Gastroesophageal sphincter (tissue), 4 donors: ENCODE results near the gene SFSWAP. TPM values are rescaled to one million over a fixed set of nuclear protein-coding genes. Genes with fewer than 3 reads are reported as not detected.

Experiments
- ATAC-seq: fragments of 150-250 bp; one replicate; pipeline ENCODE4 v1.9.1; 2016; ENCODE audit warnings: mild to moderate bottlenecking, moderate library complexity
- H3K27ac ChIP-seq, 4 donors: fragments of 200-600 bp; sonication (generic) in 3 of 4; 1 replicate in 3 of 4; 2 replicates in 1 of 4; pipeline ENCODE4 v1.5.1; 2016 to 2019
- H3K27me3 ChIP-seq: fragments of 200-600 bp; sonication (generic); one replicate; pipeline ENCODE4 v1.5.1; 2019
- H3K36me3 ChIP-seq, 2 donors: fragments of 200-600 bp; sonication (generic); one replicate each; pipeline ENCODE4 v1.5.1; 2019; ENCODE audit warnings: control low read depth in 1 of 2
- H3K4me1 ChIP-seq, 3 donors: fragments of 200-600 bp; sonication (generic); 1 replicate in 2 of 3; 2 replicates in 1 of 3; pipeline ENCODE4 v1.5.1; 2016 to 2019; ENCODE audit warnings: control low read depth in 2 of 3
- H3K4me3 ChIP-seq, 2 donors: fragments of 200-600 bp; sonication (generic); one replicate each; pipeline ENCODE4 v1.5.1; 2019; ENCODE audit warnings: mild to moderate bottlenecking in 1 of 2, moderate library complexity in 1 of 2
- H3K9me3 ChIP-seq, 3 donors: fragments of 200-600 bp; sonication (generic); one replicate each; pipeline ENCODE4 v1.5.1; 2017 to 2019; ENCODE audit warnings: control low read depth in 2 of 3
- EP300 ChIP-seq: sonication (generic); formaldehyde crosslinking; IDR thresholded peaks from one replicate; pipeline ENCODE4 v1.6.1; 2017; ENCODE audit warnings: antibody characterized with exemption, mild to moderate bottlenecking
- POLR2A ChIP-seq, 2 donors: fragments of 450-650 bp; IDR thresholded peaks; one replicate each; pipeline ENCODE4 v1.6.1; 2017; ENCODE audit warnings: antibody characterized with exemption in 2 of 2, mild to moderate bottlenecking in 2 of 2, moderate library complexity in 1 of 2
- POLR2AphosphoS5 ChIP-seq: sonication (generic); formaldehyde crosslinking; IDR thresholded peaks from one replicate; pipeline ENCODE4 v1.6.1; 2017; ENCODE audit warnings: antibody characterized with exemption
- WGBS, 2 donors: methylation state at CpG; one replicate each; pipeline ENCODE4 v1.1.5; 2018; ENCODE audit warnings: low coverage in 1 of 2; 5-methylcytosine and 5-hydroxymethylcytosine counted together
- total RNA-seq, 4 donors: library from RNA; depleted of rRNA; stranded (reverse); fragments of >200 nt; gene quantifications; one replicate each; pipeline ENCODE4 v1.1.0, GENCODE V29; 2016
- TF ChIP-seq, protein P1 (sequence below), 4 experiments: fragments of 200-600 bp in 2 of 4; fragments of 450-650 bp in 2 of 4; sonication (generic) in 1 of 4; IDR thresholded peaks; one replicate each; pipeline ENCODE4 v1.5.1; 2017 to 2019; ENCODE audit warnings: antibody characterized with exemption in 4 of 4, mild to moderate bottlenecking in 2 of 4, moderate library complexity in 2 of 4

Gene SFSWAP
- total RNA-seq, 4 donors from 2014 or later, result 22.4 to 50.4 (median 32.5) TPM

GRCh38 chr12:131720921-131721320, 10.0 kb downstream of the SFSWAP start:
- 86 to 87% methylated on average over 6 of the region's 7 CpGs for WGBS, 2 donors
- Histone ChIP-seq H3K4me1 (no peaks in the 10 kb centered on the region), H3K36me3 (peaks cover 18 to 98% of the 10 kb centered on the region in 2 donors), H3K4me3 (no peak overlapping the region), H3K27me3 (no peaks in the 10 kb centered on the region), H3K27ac (no peak overlapping the region), H3K9me3 (no peaks in the 10 kb centered on the region)
- TF ChIP-seq EP300 (no peak), POLR2A (IDR thresholded peaks at IDR 0.05) (no peak), POLR2AphosphoS5 (no peak)
- TF ChIP-seq, protein P1, sequence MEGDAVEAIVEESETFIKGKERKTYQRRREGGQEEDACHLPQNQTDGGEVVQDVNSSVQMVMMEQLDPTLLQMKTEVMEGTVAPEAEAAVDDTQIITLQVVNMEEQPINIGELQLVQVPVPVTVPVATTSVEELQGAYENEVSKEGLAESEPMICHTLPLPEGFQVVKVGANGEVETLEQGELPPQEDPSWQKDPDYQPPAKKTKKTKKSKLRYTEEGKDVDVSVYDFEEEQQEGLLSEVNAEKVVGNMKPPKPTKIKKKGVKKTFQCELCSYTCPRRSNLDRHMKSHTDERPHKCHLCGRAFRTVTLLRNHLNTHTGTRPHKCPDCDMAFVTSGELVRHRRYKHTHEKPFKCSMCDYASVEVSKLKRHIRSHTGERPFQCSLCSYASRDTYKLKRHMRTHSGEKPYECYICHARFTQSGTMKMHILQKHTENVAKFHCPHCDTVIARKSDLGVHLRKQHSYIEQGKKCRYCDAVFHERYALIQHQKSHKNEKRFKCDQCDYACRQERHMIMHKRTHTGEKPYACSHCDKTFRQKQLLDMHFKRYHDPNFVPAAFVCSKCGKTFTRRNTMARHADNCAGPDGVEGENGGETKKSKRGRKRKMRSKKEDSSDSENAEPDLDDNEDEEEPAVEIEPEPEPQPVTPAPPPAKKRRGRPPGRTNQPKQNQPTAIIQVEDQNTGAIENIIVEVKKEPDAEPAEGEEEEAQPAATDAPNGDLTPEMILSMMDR (IDR thresholded peaks at IDR 0.05), result no peak
- ATAC-seq, result no peak

DNA sequence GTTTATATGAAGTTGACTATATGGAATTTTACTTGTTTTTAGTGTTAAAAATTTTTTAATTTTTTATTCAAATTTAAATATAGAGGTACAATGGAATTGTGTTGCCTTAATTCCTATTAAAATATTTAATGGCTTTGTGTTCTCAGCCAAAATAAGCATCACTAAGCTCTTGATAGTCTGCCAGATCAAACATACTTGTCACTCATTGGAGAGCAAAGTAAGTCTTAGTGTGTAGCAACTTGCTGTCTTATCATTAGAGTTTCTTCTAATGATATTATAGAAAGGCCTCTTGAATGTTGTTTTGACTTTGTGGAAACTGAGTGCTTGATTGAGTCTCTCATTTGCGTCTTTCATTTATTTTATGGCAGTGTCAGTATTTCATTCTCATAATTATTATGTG, 10.7 kb downstream of the SFSWAP start:
- TF ChIP-seq POLR2A (IDR thresholded peaks at IDR 0.05), result no peak
- TF ChIP-seq, protein P1 (IDR thresholded peaks at IDR 0.05), result no peak
- TF ChIP-seq EP300, result no peak
- TF ChIP-seq POLR2AphosphoS5, result no peak
- no peak for ATAC-seq
- no peak overlapping the region for H3K4me3 ChIP-seq
- no peaks in the 10 kb centered on the region for H3K4me1 ChIP-seq
- no peak overlapping the region for H3K27ac ChIP-seq
- H3K36me3 ChIP-seq, result peaks cover 11 to 98% of the 10 kb centered on the region in 2 donors
- no peaks in the 10 kb centered on the region for H3K9me3 ChIP-seq
- no peaks in the 10 kb centered on the region for H3K27me3 ChIP-seq
- 82 to 85% methylated on average over 1 of the region's 1 CpG for WGBS, 2 donors

DNA sequence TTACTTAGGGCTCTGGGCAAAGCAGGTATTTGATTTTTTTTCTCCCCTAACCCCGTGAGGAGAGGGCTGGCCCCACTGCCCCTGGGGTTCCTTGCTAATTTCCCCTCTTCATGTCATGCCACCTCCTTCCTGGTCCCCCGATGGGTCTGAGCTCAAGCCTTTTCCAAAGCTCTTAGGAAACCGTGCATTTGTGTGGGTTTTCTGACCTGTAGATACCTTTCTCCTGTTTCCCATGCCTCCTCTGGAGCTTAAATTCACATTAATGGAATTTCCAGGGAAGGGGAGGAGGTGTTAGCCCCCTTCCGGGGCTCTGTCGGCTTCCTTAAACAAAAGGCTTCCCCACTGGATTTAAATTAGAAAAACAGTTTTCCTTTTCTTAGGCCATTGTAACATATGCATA, 12.6 kb downstream of the SFSWAP start:
- no peak overlapping the region for H3K27ac ChIP-seq
- no peaks in the 10 kb centered on the region for H3K4me1 ChIP-seq
- TF ChIP-seq, protein P1 (IDR thresholded peaks at IDR 0.05), result no peak
- TF ChIP-seq EP300, result no peak
- TF ChIP-seq POLR2AphosphoS5, result no peak
- TF ChIP-seq POLR2A (IDR thresholded peaks at IDR 0.05), result no peak
- ATAC-seq, result no peak
- H3K4me3 ChIP-seq, result no peak overlapping the region
- peaks cover 10 to 98% of the 10 kb centered on the region in 2 donors for H3K36me3 ChIP-seq
- WGBS, 2 donors, result 39 to 43% methylated on average over 4 to 5 of the region's 5 CpGs
- H3K27me3 ChIP-seq, result no peaks in the 10 kb centered on the region
- no peaks in the 10 kb centered on the region for H3K9me3 ChIP-seq

DNA sequence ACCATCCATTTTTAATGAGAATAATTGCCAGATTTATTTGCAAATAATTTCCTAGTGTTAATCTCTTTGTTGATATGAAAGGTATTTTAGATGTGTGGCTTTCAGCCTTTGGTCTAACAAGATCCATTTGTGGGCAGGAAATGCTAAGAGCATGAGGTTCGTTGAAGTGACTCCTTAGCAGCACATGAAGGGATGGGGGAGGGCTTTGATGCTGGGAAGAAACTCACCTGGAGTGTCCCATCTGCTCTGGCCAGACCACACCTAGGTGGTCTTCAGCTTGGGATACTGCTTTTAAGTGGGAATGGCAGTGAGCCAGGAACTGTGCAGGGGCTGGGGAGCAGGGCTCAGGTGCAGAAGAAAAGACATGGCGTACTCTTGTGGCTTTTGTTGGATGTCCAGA, 13.6 kb downstream of the SFSWAP start:
- TF ChIP-seq, protein P1 (IDR thresholded peaks at IDR 0.05), result no peak
- TF ChIP-seq POLR2AphosphoS5 (no peak), POLR2A (IDR thresholded peaks at IDR 0.05) (no peak), EP300 (no peak)
- Histone ChIP-seq H3K9me3 (no peaks in the 10 kb centered on the region), H3K27ac (no peak overlapping the region), H3K27me3 (no peaks in the 10 kb centered on the region), H3K4me1 (no peaks in the 10 kb centered on the region), H3K36me3 (peaks cover 5 to 98% of the 10 kb centered on the region in 2 donors), H3K4me3 (no peak overlapping the region)
- 57 to 62% methylated on average over 2 of the region's 2 CpGs for WGBS, 2 donors
- no peak for ATAC-seq

- Histone ChIP-seq H3K27me3 (no peaks in the 10 kb centered on the region), H3K36me3 (peaks cover 0 to 98% of the 10 kb centered on the region in 2 donors), H3K27ac (no peak overlapping the region), H3K4me1 (no peaks in the 10 kb centered on the region), H3K4me3 (no peak overlapping the region), H3K9me3 (no peaks in the 10 kb centered on the region)
- ATAC-seq, result no peak
- TF ChIP-seq, protein P1 (IDR thresholded peaks at IDR 0.05), result no peak
- TF ChIP-seq POLR2A (IDR thresholded peaks at IDR 0.05), result no peak
- TF ChIP-seq POLR2AphosphoS5, result no peak
- TF ChIP-seq EP300, result no peak
- WGBS, 2 donors, result 80 to 91% methylated on average over 6 to 11 of the region's 11 CpGs
These were observed 14.6 kb downstream of the SFSWAP start for GRCh38 chr12:131725503-131725902.
